HFFc6 (cell line): ENCODE data around the gene IFNA2. TPM values are rescaled to one million over a fixed set of nuclear protein-coding genes. Genes with fewer than 3 reads are reported as not detected.

Experiments used
- DNase-seq: peaks from one replicate; pipeline ENCODE4 v3.0.0-alpha.2; 2018
- H3K27ac Mint-ChIP-seq: 2 replicates; pipeline ENCODE4 v1.8.0; 2020; ENCODE audit warnings: mild to moderate bottlenecking, mixed read lengths
- H3K27me3 Mint-ChIP-seq: 2 replicates; pipeline ENCODE4 v1.8.0; 2021; ENCODE audit warnings: mild to moderate bottlenecking, moderate library complexity, mixed read lengths; ENCODE audit not compliant: insufficient read depth
- H3K36me3 Mint-ChIP-seq: 2 replicates; pipeline ENCODE4 v1.8.0; 2021; ENCODE audit warnings: low read depth, mixed read lengths
- H3K4me1 Mint-ChIP-seq: 2 replicates; pipeline ENCODE4 v1.8.0; 2020; ENCODE audit warnings: low read depth, mixed read lengths
- H3K4me3 Mint-ChIP-seq: 2 replicates; pipeline ENCODE4 v1.8.0; 2020; ENCODE audit warnings: mild to moderate bottlenecking, moderate library complexity, mixed read lengths
- H3K9me3 Mint-ChIP-seq: 2 replicates; pipeline ENCODE4 v1.8.0; 2020; ENCODE audit warnings: mild to moderate bottlenecking, mixed read lengths
- CTCF ChIP-seq: fragments of 200-600 bp; sonication (generic); IDR thresholded peaks from 2 replicates; pipeline ENCODE4 v1.5.0; 2021; ENCODE audit warnings: antibody characterized with exemption, mild to moderate bottlenecking
- total RNA-seq, 6 experiments: library from RNA; stranded (reverse); fragmentation: NEBNext Ultra II Directional; extraction: Animal tissue kit (Norgen Biotek cat#: 25700); gene quantifications; 2 replicates in 1 of 6; 3 replicates in 5 of 6; pipeline ENCODE4 v1.2.3, GENCODE V29; 2021

Gene IFNA2
- total RNA-seq, 6 experiments from 2014 or later, result not detected

- no peak for DNase-seq
- H3K36me3 Mint-ChIP-seq, result no peaks in the 10 kb centered on the region
- H3K4me3 Mint-ChIP-seq, result no peak within 1 kb of the TSS
- H3K27me3 Mint-ChIP-seq, result peaks cover 31% of the 10 kb centered on the region
- H3K9me3 Mint-ChIP-seq, result no peaks in the 10 kb centered on the region
- no peak within 1 kb of the TSS for H3K27ac Mint-ChIP-seq
- no peak for TF ChIP-seq CTCF
- H3K4me1 Mint-ChIP-seq, result no peaks in the 10 kb centered on the region
These were observed 23.6 kb upstream of the IFNA2 start, which contains the start of gene IFNA8 for GRCh38 chr9:21408817-21409216. Gene IFNA8, plus strand, starts transcription at chr9:21409117. Its CDS starts 60 bp downstream, at chr9:21409177.

- Mint-ChIP-seq H3K9me3 (no peaks in the 10 kb centered on the region), H3K4me1 (peaks cover 10% of the 10 kb centered on the region), H3K4me3 (no peak overlapping the region), H3K27ac (no peak overlapping the region), H3K36me3 (no peaks in the 10 kb centered on the region), H3K27me3 (peaks cover 34% of the 10 kb centered on the region)
- DNase-seq, result no peak
- TF ChIP-seq CTCF, result no peak
These were observed 18.9 kb upstream of the IFNA2 start for GRCh38 chr9:21404146-21404545.

GRCh38 chr9:21402386-21403251 lies 17.4 kb upstream of the IFNA2 start:
- H3K27ac Mint-ChIP-seq, result no peak overlapping the region
- H3K27me3 Mint-ChIP-seq, result peaks cover 38% of the 10 kb centered on the region
- 0 out of 2 replicates have a peak, but pooled peaks have one; percentile 23 for TF ChIP-seq CTCF
- peaks cover 10% of the 10 kb centered on the region for H3K4me1 Mint-ChIP-seq
- DNase-seq, result no peak
- no peaks in the 10 kb centered on the region for H3K9me3 Mint-ChIP-seq
- peak overlapping the region; percentile 70 for H3K4me3 Mint-ChIP-seq
- H3K36me3 Mint-ChIP-seq, result no peaks in the 10 kb centered on the region

- no peaks in the 10 kb centered on the region for H3K9me3 Mint-ChIP-seq
- no peak for TF ChIP-seq CTCF
- no peak overlapping the region for H3K27ac Mint-ChIP-seq
- no peak overlapping the region for H3K4me3 Mint-ChIP-seq
- no peak for DNase-seq
- H3K27me3 Mint-ChIP-seq, result peaks cover 41% of the 10 kb centered on the region
- H3K36me3 Mint-ChIP-seq, result no peaks in the 10 kb centered on the region
- peaks cover 21% of the 10 kb centered on the region for H3K4me1 Mint-ChIP-seq
These were observed 14.8 kb upstream of the IFNA2 start for GRCh38 chr9:21399956-21400355.

GRCh38 chr9:21398955-21399489 lies 13.8 kb upstream of the IFNA2 start:
- Mint-ChIP-seq H3K4me3 (no peak overlapping the region), H3K27me3 (peaks cover 41% of the 10 kb centered on the region), H3K27ac (no peak overlapping the region), H3K4me1 (peaks cover 21% of the 10 kb centered on the region), H3K9me3 (no peaks in the 10 kb centered on the region), H3K36me3 (no peaks in the 10 kb centered on the region)
- no peak for TF ChIP-seq CTCF
- no peak for DNase-seq
